ENCODE results near the gene ACLY.
"Not testable (repeated sequence)": the region's sequence is repeated elsewhere in the genome, so short reads cannot be mapped to it uniquely, and the experiment has no call there.

ACLY gene

DNA sequence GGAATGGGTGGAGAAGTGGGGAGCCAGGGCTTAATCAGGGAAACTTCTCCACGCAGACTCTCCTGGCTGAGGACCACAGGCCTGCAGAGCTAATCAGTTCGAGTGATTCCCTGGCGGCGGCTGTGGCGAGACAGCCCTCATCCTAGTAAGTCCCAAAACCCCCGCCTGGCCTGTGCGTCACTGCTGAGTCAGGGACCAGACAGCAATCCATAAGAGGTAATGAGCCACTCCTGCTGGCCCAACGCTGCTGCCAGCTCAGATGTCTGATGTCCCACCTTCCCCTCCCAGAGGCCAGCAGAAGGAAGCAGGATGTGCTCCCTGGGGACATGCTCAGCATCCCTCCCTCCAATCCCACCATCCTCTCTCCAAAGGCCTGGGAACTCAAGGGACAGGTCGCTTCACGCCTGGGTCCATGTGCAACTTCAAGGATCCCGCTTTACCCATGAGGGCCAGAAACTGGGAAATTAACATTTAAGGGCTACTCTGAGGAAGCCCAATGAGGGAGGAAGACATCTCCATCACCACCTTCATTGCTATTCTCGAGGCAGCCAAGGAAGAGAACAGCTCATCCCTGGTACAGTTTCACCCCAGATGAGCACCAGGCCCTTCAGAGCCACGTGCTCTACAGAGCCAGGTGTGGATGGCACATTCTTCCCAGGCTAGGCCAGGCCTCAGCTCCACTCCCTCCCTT, 7.9 kb downstream of the ACLY start:
- DNase-seq, result no peak

GRCh38 chr17:41909088-41909487, 9.7 kb downstream of the ACLY start:
- DNase-seq, result no peak

GRCh38 chr17:41907633-41908539, 10.9 kb downstream of the ACLY start:
- DNase-seq, result no peak

- DNase-seq, result peak in 3 of 14 donors; percentile 23 to 62 (median 32)
Measured at GRCh38 chr17:41907185-41907556, 11.6 kb downstream of the ACLY start.

DNA sequence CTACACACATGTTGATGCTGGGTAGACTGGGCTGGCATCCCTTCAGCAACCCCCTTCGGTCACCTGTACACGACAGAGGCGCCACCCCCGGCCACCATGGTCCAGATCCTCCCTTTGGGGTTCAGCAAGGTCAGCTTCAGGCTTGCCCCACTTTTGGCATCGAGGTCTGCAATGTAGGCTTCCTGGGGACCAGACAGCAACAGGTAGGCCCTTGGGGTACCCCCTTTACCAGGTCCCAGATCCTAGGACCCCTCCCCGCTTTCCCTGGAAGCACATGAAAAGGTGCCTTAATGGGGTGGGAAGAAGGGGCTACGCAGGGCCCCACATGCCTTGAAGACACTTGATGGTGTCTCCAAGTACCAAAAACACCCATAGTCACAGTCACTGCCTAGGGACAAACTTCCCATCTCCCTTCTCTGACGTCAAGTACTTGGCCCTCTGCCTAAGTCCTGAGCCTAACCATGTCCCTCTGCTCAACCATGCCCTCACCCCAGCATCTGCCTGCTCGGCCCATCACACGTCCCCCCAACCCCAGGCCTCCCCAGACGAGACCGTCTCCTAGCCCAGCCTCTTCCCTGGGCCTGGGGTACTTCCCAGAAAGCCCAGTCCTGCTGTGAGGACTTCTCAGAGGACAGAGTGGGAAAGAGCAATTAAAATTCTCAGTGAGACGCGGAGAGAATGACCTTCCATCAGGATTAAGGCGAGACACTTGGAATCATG, 12.1 kb downstream of the ACLY start:
- peak in 2 of 14 donors; percentile 32 to 62 for DNase-seq

- no peak for DNase-seq
Measured at GRCh38 chr17:41905172-41905571, 13.6 kb downstream of the ACLY start.

DNA sequence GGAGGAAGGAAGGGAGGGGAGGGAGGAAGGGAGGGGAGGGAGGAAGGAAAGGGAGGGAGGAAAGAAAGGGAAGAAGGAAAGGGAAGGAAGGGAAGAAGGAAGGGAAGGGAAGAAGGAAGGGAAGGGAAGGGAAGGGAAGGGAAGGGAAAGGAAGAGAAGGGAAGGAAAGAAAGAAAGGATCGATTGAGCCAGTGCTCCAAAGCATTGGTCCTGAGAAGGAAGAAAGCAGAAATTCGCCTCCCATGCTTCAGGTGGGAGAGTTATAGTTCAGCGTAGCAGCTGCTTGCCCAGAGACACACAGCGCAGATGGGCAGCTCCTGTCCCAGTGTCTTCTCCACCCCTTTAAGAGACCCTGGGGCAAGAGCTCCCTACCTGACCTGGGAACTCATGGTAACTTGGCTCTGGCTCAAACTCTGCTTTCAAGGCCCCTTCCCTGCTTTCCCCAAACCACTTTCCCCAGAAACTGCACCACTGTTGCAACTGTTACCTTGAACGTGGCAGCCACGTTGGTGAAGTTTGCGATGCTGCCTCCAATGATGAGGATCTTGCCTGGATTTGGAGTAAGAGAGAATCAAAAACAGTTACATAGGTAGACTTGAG, 14.4 kb downstream of the ACLY start:
- no peak for DNase-seq

GRCh38 chr17:41901646-41902045, 17.1 kb downstream of the ACLY start:
- DNase-seq, result no peak

DNA sequence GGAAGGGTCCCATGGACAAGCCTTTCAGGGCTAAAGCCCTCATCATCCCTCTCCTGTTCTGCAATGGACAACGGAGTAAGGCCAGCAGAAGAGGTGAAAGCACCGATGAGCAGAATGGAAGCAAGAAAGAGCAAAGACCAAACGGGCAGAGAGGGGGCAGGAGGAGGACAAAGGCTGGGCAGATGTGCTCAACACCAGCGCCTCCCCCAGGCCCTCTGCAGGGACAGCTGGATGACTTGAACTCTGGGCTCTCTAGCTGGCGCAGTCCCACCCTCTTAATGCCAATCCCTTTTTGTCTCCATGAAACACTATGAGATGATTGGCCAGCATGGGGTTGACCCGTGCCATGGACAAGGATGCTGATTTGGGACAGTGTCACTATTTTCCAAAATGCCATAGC, 22.0 kb downstream of the ACLY start:
- no peak for DNase-seq

DNA sequence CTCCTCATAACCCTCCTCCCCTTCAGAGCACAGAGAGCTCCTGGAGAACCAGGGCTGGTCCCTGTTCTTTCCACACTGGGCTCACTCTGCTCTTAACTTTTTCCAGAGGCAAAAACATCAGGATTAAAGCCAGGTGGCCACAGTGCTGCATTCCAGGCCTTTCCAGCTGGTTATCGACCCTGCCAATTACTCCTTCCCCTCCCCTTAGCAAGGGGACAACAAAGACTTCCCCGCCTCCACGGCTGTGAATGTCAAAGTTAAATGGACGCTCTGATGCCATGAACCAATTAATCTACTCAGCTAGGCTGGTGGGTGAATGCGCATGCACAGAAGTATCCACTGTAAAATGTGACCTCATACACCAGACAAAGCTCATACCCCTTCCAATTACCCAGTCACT, 23.1 kb downstream of the ACLY start:
- peak in 1 of 14 donors; percentile 1 for DNase-seq

- DNase-seq, result no peak
Measured at GRCh38 chr17:41894791-41895331, 23.9 kb downstream of the ACLY start.

DNA sequence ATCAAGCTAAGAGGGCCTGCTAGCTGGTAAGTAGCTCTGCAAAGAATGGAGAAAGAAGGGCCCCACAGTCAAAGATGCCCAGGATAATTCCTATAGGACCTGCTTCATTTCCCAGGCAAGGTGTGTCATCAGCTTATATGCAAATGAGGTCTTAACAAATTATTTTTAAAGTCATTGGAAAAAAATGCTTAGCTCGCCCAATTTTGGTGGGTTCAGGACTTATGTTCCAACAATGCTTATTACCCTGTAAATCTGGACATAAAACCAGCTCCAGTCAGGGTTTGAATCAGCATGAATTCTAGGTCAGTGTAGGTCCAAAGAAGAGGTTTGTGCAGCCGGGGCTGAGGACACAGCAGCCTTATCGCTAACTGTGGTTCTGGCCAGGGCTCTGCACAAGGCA, 25.4 kb downstream of the ACLY start:
- no peak for DNase-seq

- no peak for DNase-seq
Measured at GRCh38 chr17:41892021-41892376, 26.8 kb downstream of the ACLY start.

- DNase-seq, result no peak
Measured at GRCh38 chr17:41891135-41892020, 27.4 kb downstream of the ACLY start.

GRCh38 chr17:41888332-41888965, 30.3 kb downstream of the ACLY start:
- DNase-seq, result peak in 1 of 14 donors; percentile 4

DNA sequence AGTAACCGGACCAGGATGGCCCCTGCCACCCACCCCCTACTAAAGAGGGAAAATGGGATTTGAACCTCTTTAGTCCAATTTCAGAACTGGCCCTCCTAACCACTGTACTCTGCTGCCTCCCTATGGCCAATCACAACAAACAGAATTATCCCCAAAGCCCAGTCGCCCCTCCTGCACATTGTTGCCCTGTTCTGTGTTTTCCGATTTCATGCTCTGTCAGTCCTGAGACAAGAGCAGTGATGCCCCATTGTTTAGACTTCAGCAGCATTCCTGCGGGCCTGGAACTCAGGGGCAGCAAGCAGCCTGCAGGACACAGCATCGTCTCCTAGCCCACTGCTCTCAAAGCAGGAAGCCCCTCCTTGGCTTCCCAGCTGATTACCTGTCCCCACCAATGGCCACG, 33.0 kb downstream of the ACLY start:
- DNase-seq, result no peak

- no peak for DNase-seq
Measured at GRCh38 chr17:41882756-41883155, 36.0 kb downstream of the ACLY start.

- DNase-seq, result no peak
Measured at GRCh38 chr17:41880130-41880529, 38.6 kb downstream of the ACLY start.

DNA sequence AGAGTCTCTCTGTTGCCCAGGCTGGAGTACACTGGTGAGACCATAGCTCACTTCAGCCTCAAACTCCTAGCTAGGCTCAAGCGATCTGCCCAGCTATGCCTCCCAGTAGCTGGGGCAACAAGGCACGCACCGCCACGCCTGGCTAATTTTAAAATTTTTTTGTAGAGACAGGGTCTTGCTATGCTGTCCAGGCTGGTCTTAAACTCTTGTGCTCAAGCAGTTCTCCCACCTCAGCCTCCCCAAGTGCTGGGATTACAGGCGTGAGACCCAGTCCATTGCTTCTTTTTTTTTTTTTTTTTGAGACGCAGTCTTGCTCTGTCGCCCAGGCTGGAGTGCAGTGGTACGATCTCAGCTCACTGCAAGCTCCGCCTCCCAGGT, 44.5 kb downstream of the ACLY start:
- not testable (repeated sequence) for DNase-seq

DNA sequence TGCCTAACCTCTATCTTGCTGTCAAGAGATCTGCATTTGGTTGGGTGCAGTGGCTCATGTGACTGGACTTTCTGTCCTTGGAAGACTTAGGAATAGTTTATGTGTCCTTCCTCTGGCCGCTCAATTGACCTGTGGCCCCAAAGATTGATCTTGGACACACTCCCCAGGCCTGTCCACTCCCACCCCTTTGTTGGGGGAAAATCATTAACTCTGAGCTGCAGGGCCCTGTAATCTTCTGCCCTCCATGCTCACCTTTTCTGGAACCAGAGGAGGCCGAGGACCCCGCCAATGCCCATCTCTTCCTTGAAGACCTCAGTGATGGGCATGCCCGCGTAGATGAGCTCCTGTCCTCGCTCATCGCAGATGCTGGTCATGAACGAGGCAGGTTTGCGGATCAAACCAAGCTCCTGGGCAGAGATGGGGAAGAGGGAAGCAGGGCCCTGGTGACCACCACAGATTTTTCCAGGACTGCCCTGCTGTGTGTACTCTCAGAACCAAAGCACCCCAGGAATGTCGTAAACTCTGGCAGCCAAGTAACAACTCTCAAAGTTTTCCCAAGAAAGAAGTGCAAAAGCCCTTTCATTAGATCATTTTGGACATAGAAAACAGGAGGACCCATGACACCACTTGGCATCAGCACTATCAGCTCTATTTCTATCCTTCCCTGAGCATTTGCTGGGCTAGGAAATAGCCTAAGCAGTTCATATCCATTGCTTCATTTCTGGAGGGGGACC, 45.0 kb downstream of the ACLY start:
- DNase-seq, result no peak

Measured in C1 segment of cervical spinal cord (tissue), 14 donors.